ENCODE measurements around the gene ADAMTS3.

DNA sequence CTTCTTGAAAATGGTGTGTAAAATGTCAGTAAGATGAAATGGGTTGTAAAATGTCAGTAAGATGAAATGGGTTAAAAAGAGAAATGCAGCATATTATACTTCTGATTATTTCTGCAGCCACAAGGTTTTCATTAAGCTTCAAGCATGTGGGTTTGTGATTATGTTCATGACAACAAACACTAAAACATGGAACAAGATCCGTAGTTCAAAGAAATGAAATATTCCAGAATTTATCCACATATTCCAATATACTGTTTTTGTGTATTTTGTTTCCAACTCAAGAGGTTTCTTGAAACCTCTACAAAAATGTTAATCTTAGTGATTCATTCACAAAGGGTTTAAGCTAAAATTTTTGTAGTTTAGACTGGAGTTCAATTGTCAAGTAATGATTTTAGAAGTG, 84.0 kb downstream of the ADAMTS3 start:
- TF ChIP-seq POLR2A (IDR thresholded peaks at IDR 0.05) = no peak
- TF ChIP-seq, protein P1, sequence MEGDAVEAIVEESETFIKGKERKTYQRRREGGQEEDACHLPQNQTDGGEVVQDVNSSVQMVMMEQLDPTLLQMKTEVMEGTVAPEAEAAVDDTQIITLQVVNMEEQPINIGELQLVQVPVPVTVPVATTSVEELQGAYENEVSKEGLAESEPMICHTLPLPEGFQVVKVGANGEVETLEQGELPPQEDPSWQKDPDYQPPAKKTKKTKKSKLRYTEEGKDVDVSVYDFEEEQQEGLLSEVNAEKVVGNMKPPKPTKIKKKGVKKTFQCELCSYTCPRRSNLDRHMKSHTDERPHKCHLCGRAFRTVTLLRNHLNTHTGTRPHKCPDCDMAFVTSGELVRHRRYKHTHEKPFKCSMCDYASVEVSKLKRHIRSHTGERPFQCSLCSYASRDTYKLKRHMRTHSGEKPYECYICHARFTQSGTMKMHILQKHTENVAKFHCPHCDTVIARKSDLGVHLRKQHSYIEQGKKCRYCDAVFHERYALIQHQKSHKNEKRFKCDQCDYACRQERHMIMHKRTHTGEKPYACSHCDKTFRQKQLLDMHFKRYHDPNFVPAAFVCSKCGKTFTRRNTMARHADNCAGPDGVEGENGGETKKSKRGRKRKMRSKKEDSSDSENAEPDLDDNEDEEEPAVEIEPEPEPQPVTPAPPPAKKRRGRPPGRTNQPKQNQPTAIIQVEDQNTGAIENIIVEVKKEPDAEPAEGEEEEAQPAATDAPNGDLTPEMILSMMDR (IDR thresholded peaks at IDR 0.05 in 4 of 5, conservative IDR thresholded peaks at IDR 0.05 in 1 of 5) = no peak
